MM.1S (cell line): ENCODE measurements around the gene ANKRD44.

Source experiments
- DNase-seq: peaks from one replicate; pipeline ENCODE4 v3.0.0-alpha.2; 2015
- H2AFZ ChIP-seq: fragments of 300-600 bp; sonication (generic); 2 replicates; pipeline ENCODE4 v1.6.0; 2016; ENCODE audit warnings: antibody characterized with exemption, low read length
- H3F3A ChIP-seq: fragments of 300-600 bp; sonication (generic); 2 replicates; pipeline ENCODE4 v1.6.1; 2016; ENCODE audit warnings: mild to moderate bottlenecking, antibody characterized with exemption, low read length, moderate library complexity, mixed read lengths; ENCODE audit not compliant: insufficient read depth
- H3K27ac ChIP-seq: fragments of 300-600 bp; sonication (generic); 2 replicates; pipeline ENCODE4 v1.5.1; 2016; ENCODE audit warnings: mild to moderate bottlenecking, low read length
- H3K27me3 ChIP-seq: fragments of 300-600 bp; sonication (generic); replicated peaks from 2 replicates; pipeline ENCODE4 v1.6.0; 2016; ENCODE audit warnings: low read length; ENCODE audit not compliant: insufficient read depth
- H3K36me3 ChIP-seq: fragments of 300-600 bp; sonication (generic); replicated peaks from 2 replicates; pipeline ENCODE4 v1.6.1; 2016; ENCODE audit warnings: mild to moderate bottlenecking, low read length, mixed read lengths; ENCODE audit not compliant: insufficient read depth
- H3K4me1 ChIP-seq: fragments of 300-600 bp; sonication (generic); 2 replicates; pipeline ENCODE4 v1.6.1; 2016; ENCODE audit warnings: low read length, mixed read lengths
- H3K4me2 ChIP-seq: fragments of 300-600 bp; sonication (generic); 2 replicates; pipeline ENCODE4 v1.6.0; 2016; ENCODE audit warnings: low read depth, low read length
- H3K4me3 ChIP-seq: fragments of 300-600 bp; sonication (generic); 2 replicates; pipeline ENCODE4 v1.5.1; 2016; ENCODE audit warnings: low read length, mixed read lengths
- H3K79me2 ChIP-seq: fragments of 300-600 bp; sonication (generic); 2 replicates; pipeline ENCODE4 v1.6.1; 2016; ENCODE audit warnings: mixed run types, low read length, mixed read lengths
- H3K9ac ChIP-seq: fragments of 300-600 bp; sonication (generic); 2 replicates; pipeline ENCODE4 v1.6.1; 2016; ENCODE audit warnings: low read length, mixed read lengths
- H3K9me2 ChIP-seq: fragments of 300-600 bp; sonication (generic); replicated peaks from 2 replicates; pipeline ENCODE4 v1.6.1; 2016; ENCODE audit warnings: mild to moderate bottlenecking, low read length, mixed read lengths; ENCODE audit not compliant: insufficient read depth
- H3K9me3 ChIP-seq: fragments of 300-600 bp; sonication (generic); replicated peaks from 2 replicates; pipeline ENCODE4 v1.6.1; 2016; ENCODE audit warnings: mild to moderate bottlenecking, low read length, mixed read lengths; ENCODE audit not compliant: insufficient read depth
- H4K20me1 ChIP-seq: fragments of 300-600 bp; sonication (generic); 2 replicates; pipeline ENCODE4 v1.6.1; 2016; ENCODE audit warnings: mild to moderate bottlenecking, low read length, moderate library complexity, mixed read lengths; ENCODE audit not compliant: insufficient read depth
- CTCF ChIP-seq: fragments of 300-600 bp; sonication (generic); IDR thresholded peaks from 2 replicates; pipeline ENCODE4 v1.5.1; 2016; ENCODE audit warnings: antibody characterized with exemption, low read length, mixed read lengths
- EZH2 ChIP-seq: fragments of 300-600 bp; sonication (generic); optimal IDR thresholded peaks from 2 replicates; pipeline ENCODE3; 2017; ENCODE audit warnings: low read depth, mild to moderate bottlenecking, antibody characterized with exemption, low read length, mixed read lengths
- EZH2phosphoT487 ChIP-seq: fragments of 300-600 bp; sonication (generic); IDR thresholded peaks from 2 replicates; pipeline ENCODE4 v1.6.1; 2018; ENCODE audit warnings: antibody characterized with exemption, low read length

The ANKRD44 gene

GRCh38 chr2:196993617-196994016 is 317.0 kb downstream of the ANKRD44 start:
- no peak overlapping the region for H3K4me2 ChIP-seq
- H3K27ac ChIP-seq = no peak overlapping the region
- no peaks in the 10 kb centered on the region for H3K79me2 ChIP-seq
- no peaks in the 10 kb centered on the region for H3K36me3 ChIP-seq
- H3K4me1 ChIP-seq = no peaks in the 10 kb centered on the region
- no peak for TF ChIP-seq CTCF
- no peak for TF ChIP-seq EZH2
- no peak for TF ChIP-seq EZH2phosphoT487
- no peaks in the 10 kb centered on the region for H3K9me2 ChIP-seq
- H3K27me3 ChIP-seq = no peaks in the 10 kb centered on the region
- no peak overlapping the region for H3K4me3 ChIP-seq
- H3K9ac ChIP-seq = no peak overlapping the region
- no peaks in the 10 kb centered on the region for H3F3A ChIP-seq
- no peaks in the 10 kb centered on the region for H4K20me1 ChIP-seq
- no peak overlapping the region for H2AFZ ChIP-seq
- no peaks in the 10 kb centered on the region for H3K9me3 ChIP-seq
- no peak for DNase-seq

GRCh38 chr2:196992466-196992865 is 318.1 kb downstream of the ANKRD44 start:
- H2AFZ ChIP-seq = no peak overlapping the region
- H3K9me3 ChIP-seq = no peaks in the 10 kb centered on the region
- no peaks in the 10 kb centered on the region for H3F3A ChIP-seq
- H3K27ac ChIP-seq = no peak overlapping the region
- no peaks in the 10 kb centered on the region for H3K36me3 ChIP-seq
- no peaks in the 10 kb centered on the region for H3K79me2 ChIP-seq
- H3K4me3 ChIP-seq = no peak overlapping the region
- H3K9me2 ChIP-seq = no peaks in the 10 kb centered on the region
- H3K9ac ChIP-seq = no peak overlapping the region
- no peaks in the 10 kb centered on the region for H3K27me3 ChIP-seq
- H3K4me1 ChIP-seq = peaks cover 9% of the 10 kb centered on the region
- no peak overlapping the region for H3K4me2 ChIP-seq
- no peak for TF ChIP-seq EZH2phosphoT487
- no peak for TF ChIP-seq CTCF
- no peak for TF ChIP-seq EZH2
- H4K20me1 ChIP-seq = no peaks in the 10 kb centered on the region
- no peak for DNase-seq

GRCh38 chr2:196990788-196991461 is 319.7 kb downstream of the ANKRD44 start:
- H3K27me3 ChIP-seq = no peaks in the 10 kb centered on the region
- no peaks in the 10 kb centered on the region for H3F3A ChIP-seq
- no peaks in the 10 kb centered on the region for H3K79me2 ChIP-seq
- no peaks in the 10 kb centered on the region for H3K36me3 ChIP-seq
- TF ChIP-seq EZH2 = no peak
- no peak for TF ChIP-seq CTCF
- TF ChIP-seq EZH2phosphoT487 = no peak
- H3K4me2 ChIP-seq = no peak overlapping the region
- H3K27ac ChIP-seq = no peak overlapping the region
- no peaks in the 10 kb centered on the region for H4K20me1 ChIP-seq
- no peaks in the 10 kb centered on the region for H3K9me3 ChIP-seq
- H3K4me1 ChIP-seq = peaks cover 11% of the 10 kb centered on the region
- no peak overlapping the region for H3K4me3 ChIP-seq
- H3K9ac ChIP-seq = no peak overlapping the region
- DNase-seq = no peak
- H2AFZ ChIP-seq = no peak overlapping the region
- no peaks in the 10 kb centered on the region for H3K9me2 ChIP-seq
